ENCODE results near the gene KCNT1.

DNA sequence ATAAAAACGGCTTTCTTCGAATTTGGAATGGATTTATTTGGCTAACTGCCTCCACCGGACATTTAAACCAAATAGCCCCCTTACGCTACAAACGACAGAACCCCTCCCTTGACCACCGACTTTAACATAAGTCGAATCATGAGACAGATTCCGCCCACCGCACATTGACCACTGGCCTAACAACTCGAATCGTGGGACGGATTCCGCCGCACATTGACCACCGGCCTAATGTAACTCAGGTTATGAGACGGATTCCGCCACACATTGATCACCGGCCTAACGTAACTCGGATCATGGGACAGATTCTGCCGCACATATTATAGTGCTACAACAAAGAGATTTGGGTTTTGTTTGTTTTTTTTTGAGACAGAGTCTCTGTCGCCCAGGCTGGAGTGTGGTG, 41.6 kb upstream of the KCNT1 start:
- TF ChIP-seq, protein P1, sequence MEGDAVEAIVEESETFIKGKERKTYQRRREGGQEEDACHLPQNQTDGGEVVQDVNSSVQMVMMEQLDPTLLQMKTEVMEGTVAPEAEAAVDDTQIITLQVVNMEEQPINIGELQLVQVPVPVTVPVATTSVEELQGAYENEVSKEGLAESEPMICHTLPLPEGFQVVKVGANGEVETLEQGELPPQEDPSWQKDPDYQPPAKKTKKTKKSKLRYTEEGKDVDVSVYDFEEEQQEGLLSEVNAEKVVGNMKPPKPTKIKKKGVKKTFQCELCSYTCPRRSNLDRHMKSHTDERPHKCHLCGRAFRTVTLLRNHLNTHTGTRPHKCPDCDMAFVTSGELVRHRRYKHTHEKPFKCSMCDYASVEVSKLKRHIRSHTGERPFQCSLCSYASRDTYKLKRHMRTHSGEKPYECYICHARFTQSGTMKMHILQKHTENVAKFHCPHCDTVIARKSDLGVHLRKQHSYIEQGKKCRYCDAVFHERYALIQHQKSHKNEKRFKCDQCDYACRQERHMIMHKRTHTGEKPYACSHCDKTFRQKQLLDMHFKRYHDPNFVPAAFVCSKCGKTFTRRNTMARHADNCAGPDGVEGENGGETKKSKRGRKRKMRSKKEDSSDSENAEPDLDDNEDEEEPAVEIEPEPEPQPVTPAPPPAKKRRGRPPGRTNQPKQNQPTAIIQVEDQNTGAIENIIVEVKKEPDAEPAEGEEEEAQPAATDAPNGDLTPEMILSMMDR (conservative IDR thresholded peaks at IDR 0.05), result no peak
- no peak for TF ChIP-seq EZH2 (IDR thresholded peaks at IDR 0.05; ENCODE audit: low read depth)
